ENCODE measurements around the gene SMIM27.

The SMIM27 gene

DNA sequence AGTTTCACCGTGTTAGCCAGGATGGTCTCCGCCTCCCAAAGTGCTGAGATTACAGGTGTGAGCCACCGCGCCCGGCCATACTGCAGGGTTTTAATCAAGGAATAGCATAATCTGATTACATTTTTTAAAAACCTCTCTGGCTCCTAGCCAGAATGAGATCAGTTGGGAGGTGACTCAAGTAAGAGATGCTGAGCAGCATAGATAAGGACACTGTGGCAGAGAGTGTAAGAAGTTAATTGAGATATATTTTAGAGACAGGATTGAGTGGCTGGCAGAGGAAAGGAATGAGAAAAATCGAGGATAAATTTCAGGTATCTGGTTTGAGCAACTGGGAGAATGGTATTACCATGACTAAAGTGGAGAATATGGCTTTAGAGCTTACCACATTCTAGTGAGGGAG is 18.8 kb upstream of the SMIM27 start:
- Histone ChIP-seq H3K9me2 (ENCODE audit: low read depth, low read length) (no peaks in the 10 kb centered on the region), H3K27ac (ENCODE audit: low read depth, low read length, poor library complexity, severe bottlenecking) (no peak overlapping the region), H4K20me1 (ENCODE audit: insufficient read depth, low read length) (no peaks in the 10 kb centered on the region), H3F3A (ENCODE audit: insufficient read depth, low read length) (no peaks in the 10 kb centered on the region), H3K9ac (ENCODE audit: low read length) (no peak overlapping the region), H2AFZ (ENCODE audit: low read length) (no peak overlapping the region), H3K4me1 (ENCODE audit: insufficient read depth, low read length, severe bottlenecking) (no peaks in the 10 kb centered on the region), H3K79me2 (ENCODE audit: insufficient read depth, low read length) (no peaks in the 10 kb centered on the region), H3K4me2 (ENCODE audit: low read length) (no peak overlapping the region), H3K9me3 (ENCODE audit: low read length) (no peaks in the 10 kb centered on the region), H3K36me3 (ENCODE audit: insufficient read depth, low read length) (no peaks in the 10 kb centered on the region), H3K27me3 (ENCODE audit: insufficient read depth, low read length) (no peaks in the 10 kb centered on the region), H3K4me3 (ENCODE audit: low read depth, low read length, poor library complexity, severe bottlenecking) (no peak overlapping the region)
- no peak for TF ChIP-seq EZH2 (IDR thresholded peaks at IDR 0.05; ENCODE audit: borderline replicate concordance, low read length)
- TF ChIP-seq, protein P1, sequence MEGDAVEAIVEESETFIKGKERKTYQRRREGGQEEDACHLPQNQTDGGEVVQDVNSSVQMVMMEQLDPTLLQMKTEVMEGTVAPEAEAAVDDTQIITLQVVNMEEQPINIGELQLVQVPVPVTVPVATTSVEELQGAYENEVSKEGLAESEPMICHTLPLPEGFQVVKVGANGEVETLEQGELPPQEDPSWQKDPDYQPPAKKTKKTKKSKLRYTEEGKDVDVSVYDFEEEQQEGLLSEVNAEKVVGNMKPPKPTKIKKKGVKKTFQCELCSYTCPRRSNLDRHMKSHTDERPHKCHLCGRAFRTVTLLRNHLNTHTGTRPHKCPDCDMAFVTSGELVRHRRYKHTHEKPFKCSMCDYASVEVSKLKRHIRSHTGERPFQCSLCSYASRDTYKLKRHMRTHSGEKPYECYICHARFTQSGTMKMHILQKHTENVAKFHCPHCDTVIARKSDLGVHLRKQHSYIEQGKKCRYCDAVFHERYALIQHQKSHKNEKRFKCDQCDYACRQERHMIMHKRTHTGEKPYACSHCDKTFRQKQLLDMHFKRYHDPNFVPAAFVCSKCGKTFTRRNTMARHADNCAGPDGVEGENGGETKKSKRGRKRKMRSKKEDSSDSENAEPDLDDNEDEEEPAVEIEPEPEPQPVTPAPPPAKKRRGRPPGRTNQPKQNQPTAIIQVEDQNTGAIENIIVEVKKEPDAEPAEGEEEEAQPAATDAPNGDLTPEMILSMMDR (IDR thresholded peaks at IDR 0.05; ENCODE audit: low read length) = no peak

DNA sequence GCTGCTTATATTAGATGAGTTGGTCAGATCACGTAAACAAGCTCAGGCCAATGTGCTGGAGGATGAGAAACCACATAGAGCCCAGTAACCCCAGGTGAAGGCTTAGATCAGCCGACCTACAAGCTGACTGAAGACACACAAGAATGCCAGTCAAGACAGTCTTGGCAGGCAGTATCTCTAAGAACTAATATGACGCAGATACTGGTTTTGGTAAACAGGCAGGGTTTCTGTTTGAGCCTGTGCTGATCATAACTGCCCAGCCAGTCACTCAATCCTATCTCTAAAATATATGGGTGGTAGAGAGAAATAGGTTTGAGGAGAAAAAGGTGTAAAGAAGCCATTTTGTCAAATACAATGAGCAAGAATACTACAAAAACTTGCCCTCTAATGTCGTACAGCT is 18.3 kb upstream of the SMIM27 start:
- Histone ChIP-seq H3K4me2 (ENCODE audit: low read length) (no peak overlapping the region), H3K9me2 (ENCODE audit: low read depth, low read length) (no peaks in the 10 kb centered on the region), H4K20me1 (ENCODE audit: insufficient read depth, low read length) (no peaks in the 10 kb centered on the region), H3K27me3 (ENCODE audit: insufficient read depth, low read length) (no peaks in the 10 kb centered on the region), H3K27ac (ENCODE audit: low read depth, low read length, poor library complexity, severe bottlenecking) (no peak overlapping the region), H3K79me2 (ENCODE audit: insufficient read depth, low read length) (no peaks in the 10 kb centered on the region), H3K4me1 (ENCODE audit: insufficient read depth, low read length, severe bottlenecking) (no peaks in the 10 kb centered on the region), H3K4me3 (ENCODE audit: low read depth, low read length, poor library complexity, severe bottlenecking) (no peak overlapping the region), H3K9ac (ENCODE audit: low read length) (no peak overlapping the region), H3K36me3 (ENCODE audit: insufficient read depth, low read length) (no peaks in the 10 kb centered on the region), H3K9me3 (ENCODE audit: low read length) (no peaks in the 10 kb centered on the region), H3F3A (ENCODE audit: insufficient read depth, low read length) (no peaks in the 10 kb centered on the region), H2AFZ (ENCODE audit: low read length) (no peak overlapping the region)
- TF ChIP-seq, protein P1 (IDR thresholded peaks at IDR 0.05; ENCODE audit: low read length) = no peak
- no peak for TF ChIP-seq EZH2 (IDR thresholded peaks at IDR 0.05; ENCODE audit: borderline replicate concordance, low read length)

DNA sequence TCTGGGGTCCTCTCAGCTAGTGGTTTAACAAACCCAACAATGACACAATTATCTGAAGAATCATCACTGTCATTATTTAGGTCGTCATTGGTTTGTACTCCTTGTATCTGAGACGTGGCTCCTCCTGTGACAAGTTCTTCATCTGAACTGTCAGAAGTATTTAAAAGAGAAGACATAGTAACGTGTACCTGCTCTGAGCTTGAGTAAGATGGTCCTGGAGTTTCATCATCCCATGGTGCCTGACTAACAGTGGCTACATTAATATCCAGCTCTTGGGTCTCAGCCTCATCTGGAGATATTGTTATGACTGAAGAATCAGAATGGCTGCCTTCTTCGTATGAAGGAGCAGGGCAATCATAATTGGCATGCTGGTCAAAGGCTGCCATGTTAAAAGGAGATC is 9.1 kb upstream of the SMIM27 start:
- H3K9ac ChIP-seq (ENCODE audit: low read length) = no peak overlapping the region
- TF ChIP-seq EZH2 (IDR thresholded peaks at IDR 0.05; ENCODE audit: borderline replicate concordance, low read length) = no peak
- TF ChIP-seq, protein P1 (IDR thresholded peaks at IDR 0.05; ENCODE audit: low read length) = no peak
- H4K20me1 ChIP-seq (ENCODE audit: insufficient read depth, low read length) = 0 out of 2 replicates have a peak, but pooled peaks cover 2% of the 10 kb centered on the region
- no peaks in the 10 kb centered on the region for H3K4me1 ChIP-seq (ENCODE audit: insufficient read depth, low read length, severe bottlenecking)
- no peaks in the 10 kb centered on the region for H3K9me3 ChIP-seq (ENCODE audit: low read length)
- no peaks in the 10 kb centered on the region for H3K27me3 ChIP-seq (ENCODE audit: insufficient read depth, low read length)
- H3K79me2 ChIP-seq (ENCODE audit: insufficient read depth, low read length) = peaks cover 50% of the 10 kb centered on the region
- no peak overlapping the region for H2AFZ ChIP-seq (ENCODE audit: low read length)
- no peaks in the 10 kb centered on the region for H3K9me2 ChIP-seq (ENCODE audit: low read depth, low read length)
- no peaks in the 10 kb centered on the region for H3F3A ChIP-seq (ENCODE audit: insufficient read depth, low read length)
- peaks cover 54% of the 10 kb centered on the region for H3K36me3 ChIP-seq (ENCODE audit: insufficient read depth, low read length)
- H3K4me2 ChIP-seq (ENCODE audit: low read length) = no peak overlapping the region
- H3K27ac ChIP-seq (ENCODE audit: low read depth, low read length, poor library complexity, severe bottlenecking) = no peak overlapping the region
- H3K4me3 ChIP-seq (ENCODE audit: low read depth, low read length, poor library complexity, severe bottlenecking) = no peak overlapping the region
